ENCODE results near the gene AP5Z1.

AP5Z1 gene

DNA sequence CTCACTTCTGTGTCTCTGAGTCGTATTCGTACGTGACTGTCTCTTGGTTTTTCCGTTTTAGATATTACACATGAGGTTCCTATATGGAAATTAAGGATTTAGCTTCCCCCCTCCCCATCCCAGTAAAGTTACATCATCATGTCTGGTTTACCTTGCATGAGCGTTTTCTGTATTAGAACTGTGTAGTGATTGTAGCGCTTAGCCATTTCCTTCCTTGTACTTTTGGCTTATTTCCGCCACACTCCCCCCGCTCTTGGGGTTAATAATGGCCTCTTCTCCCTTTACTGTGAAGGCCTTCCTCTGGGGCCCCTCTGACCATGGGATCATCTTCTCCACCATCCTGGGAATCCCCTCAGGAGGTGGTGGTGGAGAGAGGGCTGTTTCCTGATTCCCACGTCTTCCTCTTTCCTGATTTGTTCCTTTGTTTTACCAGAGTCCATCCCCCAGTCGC lies 27.2 kb upstream of the AP5Z1 start:
- Histone ChIP-seq H3K79me2 (ENCODE audit: insufficient read depth, low read length) (no peaks in the 10 kb centered on the region), H4K20me1 (ENCODE audit: insufficient read depth, low read length) (no peaks in the 10 kb centered on the region), H3K4me3 (ENCODE audit: low read depth, low read length, poor library complexity, severe bottlenecking) (no peak overlapping the region), H3K36me3 (ENCODE audit: insufficient read depth, low read length) (peaks cover 14% of the 10 kb centered on the region; the same call in 1 of the 2 replicates), H3F3A (ENCODE audit: insufficient read depth, low read length) (no peaks in the 10 kb centered on the region), H3K9me2 (ENCODE audit: low read depth, low read length) (no peaks in the 10 kb centered on the region), H3K9me3 (ENCODE audit: low read length) (no peaks in the 10 kb centered on the region), H3K9ac (ENCODE audit: low read length) (no peak overlapping the region), H3K4me1 (ENCODE audit: insufficient read depth, low read length, severe bottlenecking) (peaks cover 34% of the 10 kb centered on the region), H3K27ac (ENCODE audit: low read depth, low read length, poor library complexity, severe bottlenecking) (peak overlapping the region; percentile 21), H3K4me2 (ENCODE audit: low read length) (no peak overlapping the region), H3K27me3 (ENCODE audit: insufficient read depth, low read length) (no peaks in the 10 kb centered on the region), H2AFZ (ENCODE audit: low read length) (no peak overlapping the region)
- TF ChIP-seq, protein P1, sequence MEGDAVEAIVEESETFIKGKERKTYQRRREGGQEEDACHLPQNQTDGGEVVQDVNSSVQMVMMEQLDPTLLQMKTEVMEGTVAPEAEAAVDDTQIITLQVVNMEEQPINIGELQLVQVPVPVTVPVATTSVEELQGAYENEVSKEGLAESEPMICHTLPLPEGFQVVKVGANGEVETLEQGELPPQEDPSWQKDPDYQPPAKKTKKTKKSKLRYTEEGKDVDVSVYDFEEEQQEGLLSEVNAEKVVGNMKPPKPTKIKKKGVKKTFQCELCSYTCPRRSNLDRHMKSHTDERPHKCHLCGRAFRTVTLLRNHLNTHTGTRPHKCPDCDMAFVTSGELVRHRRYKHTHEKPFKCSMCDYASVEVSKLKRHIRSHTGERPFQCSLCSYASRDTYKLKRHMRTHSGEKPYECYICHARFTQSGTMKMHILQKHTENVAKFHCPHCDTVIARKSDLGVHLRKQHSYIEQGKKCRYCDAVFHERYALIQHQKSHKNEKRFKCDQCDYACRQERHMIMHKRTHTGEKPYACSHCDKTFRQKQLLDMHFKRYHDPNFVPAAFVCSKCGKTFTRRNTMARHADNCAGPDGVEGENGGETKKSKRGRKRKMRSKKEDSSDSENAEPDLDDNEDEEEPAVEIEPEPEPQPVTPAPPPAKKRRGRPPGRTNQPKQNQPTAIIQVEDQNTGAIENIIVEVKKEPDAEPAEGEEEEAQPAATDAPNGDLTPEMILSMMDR (IDR thresholded peaks at IDR 0.05; ENCODE audit: low read length) = no peak
- TF ChIP-seq EZH2 (IDR thresholded peaks at IDR 0.05; ENCODE audit: borderline replicate concordance, low read length) = no peak

- TF ChIP-seq, protein P1 (IDR thresholded peaks at IDR 0.05; ENCODE audit: low read length) = no peak
- no peak for TF ChIP-seq EZH2 (IDR thresholded peaks at IDR 0.05; ENCODE audit: borderline replicate concordance, low read length)
- Histone ChIP-seq H2AFZ (ENCODE audit: low read length) (no peak overlapping the region), H3K27me3 (ENCODE audit: insufficient read depth, low read length) (no peaks in the 10 kb centered on the region), H3K27ac (ENCODE audit: low read depth, low read length, poor library complexity, severe bottlenecking) (no peak overlapping the region), H3K4me2 (ENCODE audit: low read length) (no peak overlapping the region), H3K36me3 (ENCODE audit: insufficient read depth, low read length) (peaks cover 18% of the 10 kb centered on the region), H3K9me2 (ENCODE audit: low read depth, low read length) (no peaks in the 10 kb centered on the region), H3F3A (ENCODE audit: insufficient read depth, low read length) (no peaks in the 10 kb centered on the region), H3K4me3 (ENCODE audit: low read depth, low read length, poor library complexity, severe bottlenecking) (no peak overlapping the region), H3K9ac (ENCODE audit: low read length) (no peak overlapping the region), H3K9me3 (ENCODE audit: low read length) (no peaks in the 10 kb centered on the region), H4K20me1 (ENCODE audit: insufficient read depth, low read length) (no peaks in the 10 kb centered on the region), H3K4me1 (ENCODE audit: insufficient read depth, low read length, severe bottlenecking) (peaks cover 29% of the 10 kb centered on the region), H3K79me2 (ENCODE audit: insufficient read depth, low read length) (no peaks in the 10 kb centered on the region)
These were observed 26.1 kb upstream of the AP5Z1 start for GRCh38 chr7:4749363-4749762.

DNA sequence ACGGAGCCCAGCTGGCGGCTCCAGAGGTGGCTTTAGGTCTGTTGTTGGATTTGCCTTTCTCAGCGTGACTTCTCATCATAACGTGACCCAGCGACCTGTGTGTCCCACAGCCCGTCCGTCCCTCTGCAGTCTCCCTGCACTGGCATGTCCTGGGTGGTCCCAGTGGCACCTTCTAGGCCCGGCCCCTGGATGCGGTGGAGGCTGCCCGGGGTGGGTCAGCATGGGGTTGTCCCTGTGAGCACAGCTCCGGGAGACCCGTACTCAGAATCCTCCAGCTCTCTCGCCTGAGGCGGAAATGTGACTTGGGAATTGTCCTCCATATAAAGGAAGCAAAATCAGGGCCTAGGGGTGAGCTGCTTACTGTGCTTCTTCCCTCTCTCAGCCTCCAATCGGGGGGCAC lies 25.6 kb upstream of the AP5Z1 start:
- TF ChIP-seq, protein P1 (IDR thresholded peaks at IDR 0.05; ENCODE audit: low read length) = no peak
- no peak for TF ChIP-seq EZH2 (IDR thresholded peaks at IDR 0.05; ENCODE audit: borderline replicate concordance, low read length)
- Histone ChIP-seq H3K36me3 (ENCODE audit: insufficient read depth, low read length) (peaks cover 23% of the 10 kb centered on the region), H3K79me2 (ENCODE audit: insufficient read depth, low read length) (no peaks in the 10 kb centered on the region), H3K4me3 (ENCODE audit: low read depth, low read length, poor library complexity, severe bottlenecking) (no peak overlapping the region), H3F3A (ENCODE audit: insufficient read depth, low read length) (no peaks in the 10 kb centered on the region), H4K20me1 (ENCODE audit: insufficient read depth, low read length) (no peaks in the 10 kb centered on the region), H3K9me2 (ENCODE audit: low read depth, low read length) (no peaks in the 10 kb centered on the region), H3K27ac (ENCODE audit: low read depth, low read length, poor library complexity, severe bottlenecking) (no peak overlapping the region), H3K9me3 (ENCODE audit: low read length) (no peaks in the 10 kb centered on the region), H3K27me3 (ENCODE audit: insufficient read depth, low read length) (no peaks in the 10 kb centered on the region), H3K4me1 (ENCODE audit: insufficient read depth, low read length, severe bottlenecking) (peaks cover 24% of the 10 kb centered on the region), H3K9ac (ENCODE audit: low read length) (no peak overlapping the region), H2AFZ (ENCODE audit: low read length) (no peak overlapping the region), H3K4me2 (ENCODE audit: low read length) (no peak overlapping the region)

All from OCI-LY1 (cell line).